Gastroesophageal sphincter (tissue), 3 donors: ENCODE measurements around the gene CTCFL.
"Not testable (repeated sequence)": the region's sequence is repeated elsewhere in the genome, so short reads cannot be mapped to it uniquely, and the experiment has no call there.

Source experiments
- CTCF ChIP-seq, 4 experiments: fragments of 200-600 bp in 2 of 4; fragments of 450-650 bp in 2 of 4; sonication (generic) in 1 of 4; IDR thresholded peaks; one replicate each; pipeline ENCODE4 v1.5.1; 2017 to 2019; ENCODE audit warnings: antibody characterized with exemption in 4 of 4, mild to moderate bottlenecking in 2 of 4, moderate library complexity in 2 of 4
- POLR2A ChIP-seq, 2 donors: fragments of 450-650 bp; IDR thresholded peaks; one replicate each; pipeline ENCODE4 v1.6.1; 2017; ENCODE audit warnings: antibody characterized with exemption in 2 of 2, mild to moderate bottlenecking in 2 of 2, moderate library complexity in 1 of 2
- POLR2AphosphoS5 ChIP-seq: sonication (generic); formaldehyde crosslinking; IDR thresholded peaks from one replicate; pipeline ENCODE4 v1.6.1; 2017; ENCODE audit warnings: antibody characterized with exemption

DNA sequence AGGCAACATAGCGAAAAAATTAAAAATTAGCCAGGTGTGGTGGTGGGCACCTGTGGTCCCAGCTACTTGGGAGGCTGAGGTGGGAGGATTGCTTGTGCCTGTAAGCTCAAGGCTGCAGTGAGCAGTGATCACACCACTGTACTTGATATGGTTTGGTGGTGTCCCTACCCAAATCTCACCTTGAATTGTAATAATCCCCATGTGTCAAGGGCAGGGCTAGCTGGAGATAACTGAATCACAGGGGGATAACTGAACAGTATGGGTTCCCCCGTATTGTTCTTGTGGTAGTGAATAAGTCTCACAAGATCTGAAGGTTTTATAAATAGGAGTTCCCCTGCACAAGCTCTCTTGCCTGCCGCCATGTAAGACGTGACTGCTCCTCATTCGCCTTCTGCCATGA, 52.5 kb downstream of the CTCFL start:
- not testable (repeated sequence) for TF ChIP-seq CTCF (IDR thresholded peaks at IDR 0.05); POLR2AphosphoS5; POLR2A (IDR thresholded peaks at IDR 0.05)
